Stimulated activated CD8-positive, alpha-beta memory T cell treated with anti-CD3 and anti-CD28 coated beads, Interleukin-4, amount 100 ng/mL, for 1 hour (primary cell): Measurements from ENCODE around the gene CPTP.

Source experiments
- DNase-seq, 2 donors: peaks; one replicate each; pipeline ENCODE4 v3.0.0-alpha.2; 2020; ENCODE audit warnings: low read depth in 2 of 2, low spot score in 1 of 2

CPTP gene

GRCh38 chr1:1347026-1347595 lies 22.5 kb downstream of the CPTP start:
- no peak for DNase-seq

- no peak for DNase-seq
Measured at GRCh38 chr1:1347663-1348419, 23.2 kb downstream of the CPTP start.

- no peak for DNase-seq
Measured at GRCh38 chr1:1348420-1349255, 24.0 kb downstream of the CPTP start.

GRCh38 chr1:1349256-1350012 lies 24.8 kb downstream of the CPTP start, which contains the start of gene DVL1:
TSS of gene DVL1 (minus strand) at chr1:1349418. CDS start at chr1:1349065, 353 bp downstream.
- peak; percentile 28 to 49 for DNase-seq

- no peak for DNase-seq
Measured at GRCh38 chr1:1351511-1352427, 27.2 kb downstream of the CPTP start.

- DNase-seq, result no peak
Measured at GRCh38 chr1:1352786-1353388, 28.3 kb downstream of the CPTP start.

GRCh38 chr1:1353389-1354151 lies 29.0 kb downstream of the CPTP start:
- DNase-seq, result no peak

GRCh38 chr1:1354271-1355247 lies 30.0 kb downstream of the CPTP start:
- DNase-seq, result no peak

- no peak for DNase-seq
Measured at GRCh38 chr1:1355416-1355815, 30.8 kb downstream of the CPTP start.

- DNase-seq, result no peak
Measured at GRCh38 chr1:1356166-1356795, 31.7 kb downstream of the CPTP start.

- no peak for DNase-seq
Measured at GRCh38 chr1:1356796-1357401, 32.3 kb downstream of the CPTP start.

- no peak for DNase-seq
Measured at GRCh38 chr1:1357871-1358432, 33.4 kb downstream of the CPTP start.

- DNase-seq, result no peak
Measured at GRCh38 chr1:1358433-1359271, 34.0 kb downstream of the CPTP start, which contains the start of gene MXRA8. TSS of gene MXRA8 (minus strand) at chr1:1358555. CDS start at chr1:1358504, 51 bp downstream.

GRCh38 chr1:1359308-1359663 lies 34.7 kb downstream of the CPTP start:
- DNase-seq, result no peak

- no peak for DNase-seq
Measured at GRCh38 chr1:1359664-1360468, 35.3 kb downstream of the CPTP start.
